GM15510 (cell line): ENCODE measurements around the gene CCDC92.

ENCODE experiments used
- POLR2A ChIP-seq: IDR thresholded peaks from 3 replicates; pipeline ENCODE4 v1.6.1; 2011; ENCODE audit warnings: borderline replicate concordance; ENCODE audit not compliant: insufficient read length; ENCODE audit errors: extremely low read depth

CCDC92 gene

DNA sequence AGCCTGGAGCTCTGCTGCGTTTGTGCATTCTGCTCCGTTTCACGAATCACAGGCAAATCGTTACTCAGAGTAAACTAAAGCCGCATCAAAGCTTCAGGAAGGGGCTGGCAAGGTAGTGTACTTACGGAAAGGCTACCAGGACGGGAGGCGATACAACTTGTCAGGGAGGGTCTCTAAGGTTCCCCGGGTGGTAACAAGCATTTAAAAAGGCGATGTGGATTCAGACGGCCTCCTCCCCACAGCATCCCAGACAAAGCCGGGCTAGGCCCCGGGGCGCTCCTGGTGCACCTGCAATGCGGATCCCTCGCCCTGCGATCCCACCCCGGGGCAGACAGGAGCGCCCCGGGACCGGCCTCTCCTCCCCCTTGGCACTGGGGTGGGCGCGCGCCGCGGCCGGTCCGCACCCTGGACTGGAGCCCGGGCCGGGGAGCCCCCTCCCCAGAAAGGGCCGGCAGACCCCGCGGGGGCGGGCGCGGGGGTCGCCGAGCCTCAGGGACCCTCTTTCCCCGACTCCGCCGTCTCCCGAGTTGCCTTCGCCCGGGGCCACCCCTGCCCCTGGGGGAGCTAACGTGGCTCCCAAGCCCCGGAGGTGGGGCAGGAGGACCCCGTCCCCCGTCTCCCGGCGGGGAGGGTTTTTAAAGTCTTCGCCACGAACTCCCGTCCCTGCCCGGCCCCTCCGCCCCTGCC lies 718 bp downstream of the CCDC92 start:
- TF ChIP-seq POLR2A: no peak

- TF ChIP-seq POLR2A: no peak
These were observed 1.2 kb downstream of the CCDC92 start for GRCh38 chr12:123971449-123971769.

DNA sequence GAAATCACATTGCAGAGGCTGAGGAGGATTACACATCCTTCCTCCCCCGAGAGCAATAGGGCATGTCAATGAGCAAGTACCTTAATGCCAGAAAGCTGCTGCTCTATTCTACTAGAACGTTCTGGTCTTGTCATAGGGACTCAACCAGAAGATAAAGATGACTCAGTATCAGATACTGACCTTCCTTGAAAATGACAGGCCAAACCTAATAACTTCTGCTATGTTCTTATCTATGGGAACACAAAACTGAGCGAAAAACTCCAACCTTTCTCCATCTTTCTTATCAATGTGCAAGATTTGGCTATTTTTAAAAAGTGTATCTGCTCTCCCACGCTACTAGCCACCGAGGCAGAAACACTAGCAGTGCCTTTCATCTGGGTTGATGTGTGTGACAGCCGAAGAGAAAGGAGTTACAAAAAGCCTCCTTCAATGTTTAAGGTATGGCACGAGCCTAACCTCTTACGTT lies 5.5 kb downstream of the CCDC92 start:
- TF ChIP-seq POLR2A: no peak

GRCh38 chr12:123966596-123966995 lies 6.0 kb downstream of the CCDC92 start:
- TF ChIP-seq POLR2A: no peak

DNA sequence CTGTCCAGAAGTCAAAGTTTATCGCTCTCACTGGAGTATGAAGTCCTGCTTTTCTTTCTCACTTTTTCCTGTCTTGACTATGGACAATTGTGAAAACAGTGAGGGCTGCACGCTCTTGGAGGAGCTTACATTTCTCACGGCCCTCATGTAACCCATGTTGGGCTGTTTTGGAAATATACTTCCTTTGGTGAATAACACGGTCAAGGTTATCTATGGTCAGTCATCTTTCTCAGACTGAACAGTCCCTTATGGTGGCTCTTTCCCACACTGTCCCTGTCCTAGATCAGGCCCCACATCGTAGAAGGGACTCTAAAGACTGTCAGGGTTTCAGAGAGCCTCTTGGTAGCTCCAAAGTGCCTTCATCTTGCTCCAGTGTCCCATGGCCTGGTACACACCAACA lies 7.2 kb downstream of the CCDC92 start:
- TF ChIP-seq POLR2A: no peak

GRCh38 chr12:123963821-123964220 lies 8.8 kb downstream of the CCDC92 start:
- no peak for TF ChIP-seq POLR2A

DNA sequence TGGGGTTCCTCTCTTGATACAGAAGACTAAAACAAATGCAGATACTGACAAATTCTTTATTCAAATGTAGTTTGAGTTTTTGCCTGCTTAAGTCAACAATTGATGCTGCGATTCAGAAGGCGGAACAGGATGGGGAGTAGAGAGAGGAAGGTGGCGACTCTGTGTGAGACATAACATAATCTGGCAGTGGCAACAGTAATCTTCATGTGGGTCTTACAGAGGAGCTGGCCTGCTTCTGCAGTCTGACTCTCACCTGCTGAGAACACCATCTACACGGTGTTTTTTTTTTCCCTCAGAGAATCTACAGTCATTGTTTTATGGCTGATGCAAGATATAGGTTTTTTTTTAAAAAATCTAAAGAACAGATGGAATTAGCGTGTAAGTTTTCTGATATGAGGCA lies 10.1 kb downstream of the CCDC92 start:
- TF ChIP-seq POLR2A: no peak

GRCh38 chr12:123961585-123962345 lies 10.9 kb downstream of the CCDC92 start:
- no peak for TF ChIP-seq POLR2A

- TF ChIP-seq POLR2A: no peak
These were observed 11.8 kb downstream of the CCDC92 start for GRCh38 chr12:123960856-123961255.

DNA sequence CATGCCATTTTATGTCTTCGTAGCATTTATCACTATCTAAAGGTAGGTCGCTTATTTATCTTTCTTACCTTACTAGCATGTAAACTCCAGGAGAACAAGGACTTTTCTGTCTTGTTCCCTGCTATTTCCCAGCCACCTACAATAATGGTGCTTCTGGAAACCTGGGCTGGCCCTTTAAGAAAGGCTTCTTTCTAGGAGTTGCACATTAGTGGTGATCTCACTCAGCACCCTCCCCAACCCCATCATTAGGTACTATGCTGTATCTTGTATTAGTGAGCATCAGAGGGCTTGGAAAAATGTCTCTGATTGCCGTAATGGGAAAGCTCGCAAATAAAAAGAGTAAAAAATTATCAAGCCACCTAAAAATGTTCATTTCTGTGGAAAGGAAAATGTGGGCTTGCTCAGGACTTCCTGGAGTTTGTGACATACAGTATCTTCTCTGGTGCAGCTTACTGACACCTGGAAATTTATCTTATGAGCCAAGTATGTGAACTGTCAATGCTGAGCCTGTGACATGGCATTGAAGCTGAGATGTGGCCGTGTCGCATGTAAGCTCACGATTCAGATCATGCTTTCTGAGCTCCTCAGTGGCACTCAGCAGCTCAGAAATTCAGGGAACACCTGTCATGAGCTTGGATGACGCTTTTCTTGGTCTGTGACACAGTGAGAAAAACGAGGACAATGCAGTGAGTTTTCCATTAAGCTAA lies 12.4 kb downstream of the CCDC92 start:
- no peak for TF ChIP-seq POLR2A

GRCh38 chr12:123958876-123959275 lies 13.8 kb downstream of the CCDC92 start:
- TF ChIP-seq POLR2A: no peak

DNA sequence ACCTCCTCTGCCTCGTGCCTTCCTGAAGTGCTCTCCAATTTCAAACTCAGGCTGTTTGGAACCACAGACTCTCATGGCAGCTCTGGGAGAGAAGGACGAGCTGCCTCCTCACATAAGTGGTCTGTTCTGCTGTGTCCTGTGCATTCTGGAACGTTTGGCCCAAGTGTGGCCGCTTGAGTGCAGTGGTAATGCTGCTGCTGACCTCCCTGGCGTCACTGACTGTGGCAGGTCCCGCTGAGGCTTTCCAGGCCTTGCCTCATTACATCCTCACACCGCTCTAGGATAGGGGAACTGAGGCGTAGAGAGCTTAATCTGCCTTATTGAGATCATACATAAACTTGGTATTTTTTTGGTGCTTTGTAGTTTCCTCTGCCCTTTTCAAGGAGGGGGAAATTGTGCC lies 14.2 kb downstream of the CCDC92 start:
- no peak for TF ChIP-seq POLR2A

- TF ChIP-seq POLR2A: no peak
These were observed 15.4 kb downstream of the CCDC92 start for GRCh38 chr12:123957196-123957595.

GRCh38 chr12:123956249-123956648 lies 16.4 kb downstream of the CCDC92 start:
- TF ChIP-seq POLR2A: no peak

DNA sequence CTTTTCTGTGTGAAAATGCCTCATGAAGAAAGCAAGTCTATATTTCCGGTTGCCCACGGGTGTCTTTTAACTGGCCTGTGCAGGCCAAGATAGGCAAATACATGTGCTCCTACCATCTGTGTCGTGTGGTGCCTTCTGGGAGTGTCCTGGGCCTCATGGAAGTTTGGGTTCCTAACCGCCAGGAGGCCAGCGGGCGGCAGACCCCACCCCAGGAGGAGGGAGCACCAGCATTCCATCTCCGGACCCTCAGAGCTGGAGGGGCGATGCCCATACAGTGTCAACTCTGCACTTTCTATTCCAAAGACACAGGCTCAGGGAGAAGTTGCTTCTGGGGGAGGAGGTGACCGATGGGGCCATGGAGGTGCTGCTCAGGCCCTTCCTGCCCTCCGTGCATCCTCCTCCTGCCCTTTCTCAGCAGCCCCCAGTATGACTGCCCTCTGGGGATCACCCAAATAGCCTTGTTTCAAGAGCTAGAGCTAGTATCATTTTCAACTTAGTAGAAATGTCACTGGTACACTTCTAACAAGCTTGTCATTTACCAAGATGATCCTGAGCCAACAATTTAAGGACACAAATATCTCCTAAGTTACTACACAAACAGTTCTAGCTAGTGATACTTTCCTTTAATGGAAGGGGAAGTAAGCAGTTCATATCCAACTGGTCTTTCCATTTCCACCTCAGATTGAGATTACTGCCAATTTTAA lies 17.8 kb downstream of the CCDC92 start:
- TF ChIP-seq POLR2A: no peak
